Activated CD4-positive, alpha-beta memory T cell treated with anti-CD3 and anti-CD28 coated beads, Interleukin-2, amount 10 ng/mL, durations not matched to agents 7 days and 5 days (primary cell): ENCODE measurements around the gene FREM1. TPM values are rescaled to one million over a fixed set of nuclear protein-coding genes. Genes with fewer than 3 reads are reported as not detected.

Source experiments
- CTCF ChIA-PET: fragments of 350-600 bp; sonication (Branson Sonifier 250); formaldehyde crosslinking; loops from one replicate; lab custom pipeline; 2021; ENCODE audit warnings: antibody characterized with exemption, inconsistent platforms; lab: Charles Lee
- POLR2A ChIA-PET: fragments of 350-600 bp; sonication (Branson Sonifier 250); formaldehyde crosslinking; loops from one replicate; lab custom pipeline; 2021; ENCODE audit warnings: antibody characterized with exemption; lab: Charles Lee
- DNase-seq: peaks from one replicate; pipeline ENCODE4 v3.0.0-alpha.2; 2020
- H3K27ac Mint-ChIP-seq: one replicate; pipeline ENCODE4 v1.8.0; 2021; ENCODE audit warnings: mild to moderate bottlenecking, mixed read lengths
- H3K27me3 Mint-ChIP-seq: one replicate; pipeline ENCODE4 v1.8.0; 2021; ENCODE audit warnings: mixed read lengths
- H3K36me3 Mint-ChIP-seq: one replicate; pipeline ENCODE4 v1.8.0; 2021; ENCODE audit warnings: low read depth, mixed read lengths
- H3K4me1 Mint-ChIP-seq: one replicate; pipeline ENCODE4 v1.8.0; 2021; ENCODE audit warnings: mixed read lengths
- H3K4me3 Mint-ChIP-seq: one replicate; pipeline ENCODE4 v1.8.0; 2021; ENCODE audit warnings: mild to moderate bottlenecking, mixed read lengths
- H3K9me3 Mint-ChIP-seq: one replicate; pipeline ENCODE4 v1.8.0; 2021; ENCODE audit warnings: mixed read lengths
- total RNA-seq, 2 experiments: library from RNA; stranded (reverse); gene quantifications; one replicate each; pipeline ENCODE4 v1.2.3, GENCODE V29; 2021

The FREM1 gene
- total RNA-seq, 2 experiments from 2014 or later = not detected

DNA sequence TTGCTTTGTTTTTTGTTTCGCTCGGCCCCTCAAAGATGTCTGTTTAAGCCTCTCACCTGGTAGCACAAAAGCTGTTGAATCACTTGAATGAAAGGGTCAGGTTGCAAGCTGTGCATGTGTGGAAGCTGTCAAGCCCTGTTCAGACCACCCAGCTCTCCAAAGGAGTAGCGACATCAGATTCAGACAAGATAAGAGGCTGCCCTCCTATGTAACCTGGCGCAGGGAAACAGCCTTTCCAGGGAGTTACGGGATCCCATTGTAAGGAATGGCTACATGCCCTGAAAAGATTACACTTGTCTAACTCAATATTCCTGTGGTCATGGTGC, 2.9 kb downstream of the FREM1 start:
- CTCF ChIA-PET = no interaction called here
- Mint-ChIP-seq H3K27ac (no peak overlapping the region), H3K36me3 (no peaks in the 10 kb centered on the region), H3K9me3 (no peaks in the 10 kb centered on the region), H3K4me1 (no peaks in the 10 kb centered on the region), H3K27me3 (no peaks in the 10 kb centered on the region), H3K4me3 (no peak overlapping the region)
- POLR2A ChIA-PET = no interaction called here
- DNase-seq = no peak

DNA sequence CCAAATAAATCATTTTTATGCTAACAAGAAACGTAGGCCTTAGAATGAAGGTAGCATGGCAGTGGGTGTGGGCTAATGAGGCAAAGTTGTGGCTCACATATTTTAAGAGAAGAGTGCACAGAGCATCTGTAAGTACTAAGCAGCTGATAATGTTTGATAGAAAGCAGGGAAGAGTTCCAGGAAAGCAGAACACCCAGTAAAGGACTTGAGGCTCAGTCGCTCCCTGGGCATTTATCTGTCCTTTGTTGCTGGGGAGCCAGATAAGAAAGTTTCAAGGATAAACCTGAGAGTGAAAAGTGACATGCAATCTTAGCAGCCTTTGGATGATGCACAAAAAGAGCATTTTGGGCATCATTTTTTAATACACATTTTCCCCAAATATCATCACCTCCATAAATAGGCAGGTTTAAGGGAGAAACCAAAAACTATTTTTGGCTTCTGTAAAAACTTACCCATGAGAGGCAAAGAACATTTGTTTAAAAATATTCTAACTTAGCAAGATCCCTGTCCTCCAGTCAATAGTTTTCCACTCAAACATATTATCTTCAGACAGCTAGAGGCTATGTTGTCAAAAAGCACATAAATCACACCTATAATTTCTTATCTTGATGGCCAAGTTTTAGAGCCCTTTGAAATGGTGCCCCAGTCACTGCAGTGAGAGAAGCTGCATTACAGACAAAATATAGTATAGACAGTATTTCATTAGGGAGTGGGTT, 3.4 kb downstream of the FREM1 start:
- no peaks in the 10 kb centered on the region for H3K27me3 Mint-ChIP-seq
- DNase-seq = no peak
- no peak overlapping the region for H3K27ac Mint-ChIP-seq
- H3K36me3 Mint-ChIP-seq = no peaks in the 10 kb centered on the region
- POLR2A ChIA-PET = no interaction called here
- H3K4me3 Mint-ChIP-seq = no peak overlapping the region
- H3K4me1 Mint-ChIP-seq = no peaks in the 10 kb centered on the region
- no peaks in the 10 kb centered on the region for H3K9me3 Mint-ChIP-seq
- CTCF ChIA-PET = no interaction called here

DNA sequence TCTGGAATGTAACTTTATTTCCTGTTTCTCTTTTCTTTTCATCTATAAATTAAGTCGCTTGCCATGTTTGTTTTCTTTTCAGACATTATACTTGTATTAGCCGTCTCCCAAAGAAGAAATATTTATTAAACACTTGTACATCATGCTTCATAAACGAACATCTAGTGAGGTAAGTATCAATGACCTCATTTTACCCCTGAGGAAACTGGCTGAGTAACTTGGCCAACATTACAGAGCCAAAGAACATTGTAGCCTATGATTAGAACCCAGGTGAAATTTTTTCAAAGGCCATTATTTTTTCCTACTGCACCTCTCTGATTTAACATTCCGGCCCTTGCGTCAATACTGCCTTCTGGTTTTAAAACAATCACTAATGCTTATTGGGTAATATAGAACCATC, 4.2 kb downstream of the FREM1 start:
- H3K36me3 Mint-ChIP-seq = no peaks in the 10 kb centered on the region
- CTCF ChIA-PET = no interaction called here
- H3K27ac Mint-ChIP-seq = no peak overlapping the region

DNA sequence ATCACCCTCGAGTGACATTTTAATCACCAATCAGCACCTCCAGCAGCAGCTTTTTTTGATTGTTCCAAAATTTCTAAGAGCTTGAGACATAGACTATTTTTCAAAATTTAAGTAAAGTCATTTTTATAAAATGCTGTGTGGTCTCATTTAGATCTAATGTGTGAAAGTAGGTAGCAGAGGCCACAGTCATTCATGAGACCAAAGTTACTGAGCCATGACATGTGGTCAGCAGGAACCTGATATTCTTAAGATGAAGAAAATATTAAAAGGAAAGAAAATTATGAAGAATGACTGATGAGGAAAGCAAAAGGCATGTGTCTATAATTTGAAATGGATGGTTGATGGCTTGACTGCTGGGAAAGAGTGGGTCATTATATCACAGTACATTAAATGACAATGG, 7.2 kb downstream of the FREM1 start:
- Mint-ChIP-seq H3K27ac (no peak overlapping the region), H3K4me1 (no peaks in the 10 kb centered on the region), H3K27me3 (no peaks in the 10 kb centered on the region), H3K9me3 (no peaks in the 10 kb centered on the region), H3K4me3 (no peak overlapping the region), H3K36me3 (no peaks in the 10 kb centered on the region)
- POLR2A ChIA-PET = no interaction called here
- CTCF ChIA-PET = no interaction called here
- DNase-seq = no peak

More for the DNA sequence above, 4.2 kb downstream of the FREM1 start:
- Mint-ChIP-seq H3K27me3 (no peaks in the 10 kb centered on the region), H3K4me1 (no peaks in the 10 kb centered on the region), H3K9me3 (no peaks in the 10 kb centered on the region), H3K4me3 (no peak overlapping the region)
- DNase-seq = no peak
- POLR2A ChIA-PET = no interaction called here

DNA sequence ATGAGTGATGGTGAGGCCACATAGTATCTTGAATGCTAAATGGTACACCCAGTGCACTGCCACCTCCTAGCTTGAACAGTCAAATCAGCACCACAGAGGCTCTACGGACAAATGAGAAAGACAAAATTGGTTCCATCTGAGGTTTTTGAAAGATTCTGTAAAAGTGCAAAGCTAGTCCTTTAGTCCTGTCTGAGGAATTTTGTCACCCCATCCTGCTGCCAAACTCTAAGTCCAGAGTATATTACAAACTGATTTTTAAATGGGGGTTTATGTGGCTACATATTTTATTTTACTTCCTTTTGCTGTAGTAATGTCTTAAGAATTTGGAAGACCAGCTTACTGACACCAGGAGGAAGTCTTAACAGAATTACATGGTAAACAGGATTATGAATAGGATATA, 7.7 kb downstream of the FREM1 start:
- H3K27ac Mint-ChIP-seq = no peak overlapping the region
- H3K36me3 Mint-ChIP-seq = no peaks in the 10 kb centered on the region
- no peaks in the 10 kb centered on the region for H3K9me3 Mint-ChIP-seq
- no peak overlapping the region for H3K4me3 Mint-ChIP-seq
- no peak for DNase-seq
- H3K27me3 Mint-ChIP-seq = no peaks in the 10 kb centered on the region
- CTCF ChIA-PET = no interaction called here
- POLR2A ChIA-PET = no interaction called here
- H3K4me1 Mint-ChIP-seq = no peaks in the 10 kb centered on the region

- DNase-seq = no peak
- ChIA-PET POLR2A (no interaction called here), CTCF (no interaction called here)
- no peaks in the 10 kb centered on the region for H3K27me3 Mint-ChIP-seq
- no peak overlapping the region for H3K4me3 Mint-ChIP-seq
- H3K9me3 Mint-ChIP-seq = no peaks in the 10 kb centered on the region
- no peaks in the 10 kb centered on the region for H3K36me3 Mint-ChIP-seq
- no peaks in the 10 kb centered on the region for H3K4me1 Mint-ChIP-seq
- H3K27ac Mint-ChIP-seq = no peak overlapping the region
These were observed 10.4 kb downstream of the FREM1 start for GRCh38 chr9:14899815-14900193.

- H3K36me3 Mint-ChIP-seq = no peaks in the 10 kb centered on the region
- POLR2A ChIA-PET = no interaction called here
- no peaks in the 10 kb centered on the region for H3K9me3 Mint-ChIP-seq
- CTCF ChIA-PET = no interaction called here
- H3K4me3 Mint-ChIP-seq = no peak overlapping the region
- DNase-seq = no peak
- H3K4me1 Mint-ChIP-seq = no peaks in the 10 kb centered on the region
- no peaks in the 10 kb centered on the region for H3K27me3 Mint-ChIP-seq
- no peak overlapping the region for H3K27ac Mint-ChIP-seq
These were observed 11.0 kb downstream of the FREM1 start for GRCh38 chr9:14899042-14899814.

GRCh38 chr9:14895806-14896205, 14.4 kb downstream of the FREM1 start:
- no peaks in the 10 kb centered on the region for H3K4me1 Mint-ChIP-seq
- CTCF ChIA-PET = no interaction called here

DNA sequence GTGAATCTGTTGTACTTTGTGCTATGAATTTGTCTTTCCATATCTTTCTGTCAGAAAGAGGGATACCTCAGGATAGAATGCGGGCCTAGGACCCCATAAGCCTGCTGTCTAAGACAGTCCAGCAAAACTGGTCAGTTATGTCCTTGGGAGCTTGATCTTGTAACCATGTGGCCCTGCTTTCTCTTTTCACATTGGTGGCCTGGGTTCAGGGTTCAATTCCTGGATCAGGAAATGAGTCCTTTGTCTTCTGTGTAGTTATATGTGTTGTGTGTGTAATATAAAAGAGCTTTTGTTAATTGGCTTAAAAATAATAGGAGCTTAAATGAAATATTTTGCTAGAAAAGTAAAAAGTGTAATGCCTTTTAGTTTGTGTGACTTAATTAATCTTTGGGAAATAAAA, 16.9 kb downstream of the FREM1 start:
- ChIA-PET POLR2A (no interaction called here), CTCF (no interaction called here)
- H3K27me3 Mint-ChIP-seq = no peaks in the 10 kb centered on the region
- H3K4me3 Mint-ChIP-seq = no peak overlapping the region
- no peak overlapping the region for H3K27ac Mint-ChIP-seq
- H3K4me1 Mint-ChIP-seq = no peaks in the 10 kb centered on the region
- H3K36me3 Mint-ChIP-seq = no peaks in the 10 kb centered on the region
- DNase-seq = no peak
- no peaks in the 10 kb centered on the region for H3K9me3 Mint-ChIP-seq

More at GRCh38 chr9:14895806-14896205, 14.4 kb downstream of the FREM1 start:
- Mint-ChIP-seq H3K9me3 (no peaks in the 10 kb centered on the region), H3K36me3 (no peaks in the 10 kb centered on the region), H3K27me3 (no peaks in the 10 kb centered on the region), H3K4me3 (no peak overlapping the region), H3K27ac (no peak overlapping the region)
- DNase-seq = no peak
- POLR2A ChIA-PET = no interaction called here

DNA sequence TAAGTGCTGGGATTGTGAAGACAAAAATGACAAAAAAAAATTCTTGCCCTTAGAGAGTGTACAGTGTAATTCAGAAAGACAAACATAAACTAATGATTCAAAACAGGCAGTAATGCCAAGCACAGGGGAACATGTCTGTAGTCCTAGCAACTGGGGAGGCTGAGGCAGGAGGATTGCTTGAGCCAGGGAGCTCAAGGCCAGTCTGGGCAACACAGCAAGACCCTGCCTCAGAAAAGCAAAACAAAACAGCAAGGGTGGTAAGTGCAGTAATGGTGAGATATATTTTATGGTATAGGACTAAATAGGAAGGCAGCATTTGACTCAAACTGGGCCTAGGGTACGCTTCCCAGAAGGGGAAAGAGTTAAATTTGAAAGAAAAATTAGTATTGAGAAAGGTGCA, 18.9 kb downstream of the FREM1 start:
- CTCF ChIA-PET = no interaction called here
- POLR2A ChIA-PET = no interaction called here
- Mint-ChIP-seq H3K4me1 (no peaks in the 10 kb centered on the region), H3K27ac (no peak overlapping the region), H3K4me3 (no peak overlapping the region), H3K9me3 (no peaks in the 10 kb centered on the region), H3K27me3 (no peaks in the 10 kb centered on the region), H3K36me3 (no peaks in the 10 kb centered on the region)
- no peak for DNase-seq

DNA sequence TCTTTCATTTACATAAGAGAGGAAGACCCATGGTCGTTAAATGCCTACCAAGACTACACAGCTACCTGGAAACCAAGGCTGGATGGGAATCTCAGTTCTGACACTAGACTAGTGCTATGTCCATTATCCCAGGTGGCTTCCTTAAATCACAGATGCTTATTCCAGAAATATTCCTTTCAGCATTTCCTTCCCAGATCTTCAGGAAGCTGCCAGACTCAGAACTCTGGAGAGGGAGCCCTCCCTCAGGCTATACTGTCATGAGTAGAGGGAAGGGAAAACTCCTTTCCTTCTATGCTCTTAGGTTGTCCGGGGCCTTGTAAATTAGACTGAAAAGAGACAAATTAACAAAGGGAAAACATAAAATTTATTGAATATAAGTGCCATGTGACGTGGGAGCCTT, 20.8 kb downstream of the FREM1 start:
- no peaks in the 10 kb centered on the region for H3K27me3 Mint-ChIP-seq
- H3K27ac Mint-ChIP-seq = no peak overlapping the region
- H3K4me1 Mint-ChIP-seq = no peaks in the 10 kb centered on the region
- CTCF ChIA-PET = no interaction called here
- no peak for DNase-seq
- POLR2A ChIA-PET = no interaction called here
- H3K9me3 Mint-ChIP-seq = no peaks in the 10 kb centered on the region
- no peak overlapping the region for H3K4me3 Mint-ChIP-seq
- H3K36me3 Mint-ChIP-seq = no peaks in the 10 kb centered on the region

DNA sequence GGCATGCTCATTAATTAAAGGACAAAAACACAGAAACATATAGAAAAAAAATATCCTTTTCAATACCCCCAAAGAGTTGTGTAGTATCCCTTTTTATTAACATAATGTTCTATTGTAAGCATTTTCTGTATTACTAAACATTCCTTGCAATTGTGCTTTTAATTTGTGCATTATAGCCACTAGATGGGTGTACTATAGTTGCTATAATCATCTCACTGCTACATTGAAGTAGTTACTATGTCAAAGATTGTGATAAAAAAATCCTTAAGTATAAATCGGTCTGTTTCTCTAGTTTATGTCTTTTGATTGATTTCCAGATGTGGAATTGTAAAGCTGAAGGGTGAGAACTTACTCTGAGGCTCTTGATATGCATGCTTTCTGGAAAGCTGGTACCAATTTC, 21.4 kb downstream of the FREM1 start:
- no peaks in the 10 kb centered on the region for H3K27me3 Mint-ChIP-seq
- no peak overlapping the region for H3K27ac Mint-ChIP-seq
- ChIA-PET POLR2A (no interaction called here), CTCF (no interaction called here)
- H3K36me3 Mint-ChIP-seq = no peaks in the 10 kb centered on the region
- no peaks in the 10 kb centered on the region for H3K9me3 Mint-ChIP-seq
- H3K4me1 Mint-ChIP-seq = no peaks in the 10 kb centered on the region
- DNase-seq = no peak
- H3K4me3 Mint-ChIP-seq = no peak overlapping the region

DNA sequence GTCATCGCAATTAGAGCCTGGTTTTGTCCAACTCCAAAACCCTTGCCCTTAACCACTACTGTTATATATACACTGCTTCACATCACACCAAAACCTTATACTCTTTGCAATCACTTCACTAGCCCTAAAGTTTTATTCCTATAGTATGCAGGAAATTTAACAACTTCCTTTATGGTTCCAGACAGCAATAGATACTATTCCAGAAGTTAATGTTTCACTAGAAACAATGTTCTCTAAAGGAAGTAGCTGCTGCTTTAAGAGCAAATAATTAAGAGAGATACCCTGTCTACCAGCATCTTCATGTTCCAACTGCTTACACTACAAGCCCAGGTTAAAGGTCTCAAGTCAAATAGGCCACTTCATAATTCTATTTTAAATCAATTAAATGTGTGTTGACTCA, 22.0 kb downstream of the FREM1 start:
- H3K27ac Mint-ChIP-seq = no peak overlapping the region
- no peak for DNase-seq
- no peaks in the 10 kb centered on the region for H3K27me3 Mint-ChIP-seq
- ChIA-PET POLR2A (no interaction called here), CTCF (no interaction called here)
- no peaks in the 10 kb centered on the region for H3K9me3 Mint-ChIP-seq
- H3K4me1 Mint-ChIP-seq = no peaks in the 10 kb centered on the region
- no peak overlapping the region for H3K4me3 Mint-ChIP-seq
- H3K36me3 Mint-ChIP-seq = no peaks in the 10 kb centered on the region

GRCh38 chr9:14887149-14887548, 23.1 kb downstream of the FREM1 start:
- Mint-ChIP-seq H3K9me3 (no peaks in the 10 kb centered on the region), H3K36me3 (no peaks in the 10 kb centered on the region), H3K27me3 (no peaks in the 10 kb centered on the region), H3K4me3 (no peak overlapping the region), H3K27ac (no peak overlapping the region), H3K4me1 (no peaks in the 10 kb centered on the region)
- ChIA-PET POLR2A (no interaction called here), CTCF (interaction anchor here (0.6 kb wide), 1 partner anchor 249 kb away, joined by 3 read pairs; no protein-coding TSS in a partner anchor)
- DNase-seq = no peak
